Chondrocyte (in vitro differentiated cells): Measurements from ENCODE around the gene FBXL3. TPM values are rescaled to one million over a fixed set of nuclear protein-coding genes. Genes with fewer than 3 reads are reported as not detected.
"Not testable (repeated sequence)": the region's sequence is repeated elsewhere in the genome, so short reads cannot be mapped to it uniquely, and the experiment has no call there.

Experiments
- DNase-seq: peaks from one replicate; pipeline ENCODE4 v3.0.0; 2021; ENCODE audit warnings: mixed read lengths, low spot score
- H3K27ac Mint-ChIP-seq: one replicate; pipeline ENCODE4 v1.8.0; 2021; ENCODE audit warnings: mild to moderate bottlenecking, moderate library complexity, mixed read lengths; ENCODE audit not compliant: unreplicated experiment
- H3K27me3 Mint-ChIP-seq: 2 replicates; pipeline ENCODE4 v1.8.0; 2021; ENCODE audit warnings: low read depth, mixed read lengths
- H3K36me3 Mint-ChIP-seq: 2 replicates; pipeline ENCODE4 v1.8.0; 2021; ENCODE audit warnings: low read depth, mixed read lengths
- H3K4me1 Mint-ChIP-seq: 2 replicates; pipeline ENCODE4 v1.8.0; 2021; ENCODE audit warnings: low read depth, mild to moderate bottlenecking, mixed read lengths
- H3K4me3 Mint-ChIP-seq: one replicate; pipeline ENCODE4 v1.8.0; 2021; ENCODE audit warnings: mild to moderate bottlenecking, moderate library complexity, mixed read lengths; ENCODE audit not compliant: unreplicated experiment
- H3K9me3 Mint-ChIP-seq: 2 replicates; pipeline ENCODE4 v1.8.0; 2021; ENCODE audit warnings: low read depth, mixed read lengths
- CTCF ChIP-seq: fragments of 200-600 bp; sonication (generic); IDR thresholded peaks from 2 replicates; pipeline ENCODE4 v1.5.0; 2021; ENCODE audit warnings: antibody characterized with exemption, mild to moderate bottlenecking, moderate library complexity
- total RNA-seq: library from RNA; stranded (reverse); gene quantifications from 3 replicates; pipeline ENCODE4 v1.2.1, GENCODE V29; 2021

Gene FBXL3
- total RNA-seq, 1 donor from 2014 or later = 41.8 TPM

- Mint-ChIP-seq H3K27ac (no peak overlapping the region), H3K4me1 (peaks cover 14% of the 10 kb centered on the region), H3K27me3 (no peaks in the 10 kb centered on the region), H3K36me3 (peaks cover 21% of the 10 kb centered on the region), H3K4me3 (no peak overlapping the region), H3K9me3 (no peaks in the 10 kb centered on the region)
- no peak for TF ChIP-seq CTCF
- DNase-seq = no peak
Observed at GRCh38 chr13:77016251-77016812, 10.6 kb downstream of the FBXL3 start.

- Mint-ChIP-seq H3K27me3 (no peaks in the 10 kb centered on the region), H3K9me3 (no peaks in the 10 kb centered on the region), H3K4me1 (peaks cover 10% of the 10 kb centered on the region), H3K27ac (no peak overlapping the region), H3K36me3 (peaks cover 23% of the 10 kb centered on the region), H3K4me3 (no peak overlapping the region)
- DNase-seq = no peak
- TF ChIP-seq CTCF = no peak
Observed at GRCh38 chr13:77014906-77015685, 11.9 kb downstream of the FBXL3 start.

GRCh38 chr13:77013853-77014542 is 13.0 kb downstream of the FBXL3 start:
- DNase-seq = no peak
- no peak overlapping the region for H3K27ac Mint-ChIP-seq
- H3K4me3 Mint-ChIP-seq = no peak overlapping the region
- no peak for TF ChIP-seq CTCF
- H3K9me3 Mint-ChIP-seq = no peaks in the 10 kb centered on the region
- H3K36me3 Mint-ChIP-seq = peaks cover 28% of the 10 kb centered on the region
- no peaks in the 10 kb centered on the region for H3K27me3 Mint-ChIP-seq
- H3K4me1 Mint-ChIP-seq = peaks cover 8% of the 10 kb centered on the region

- not testable (repeated sequence) for H3K9me3 Mint-ChIP-seq, H3K4me3 Mint-ChIP-seq, DNase-seq, H3K27ac Mint-ChIP-seq, H3K4me1 Mint-ChIP-seq, H3K27me3 Mint-ChIP-seq
- H3K36me3 Mint-ChIP-seq = peaks cover 23% of the 10 kb centered on the region
Observed at GRCh38 chr13:77009719-77010118, 17.2 kb downstream of the FBXL3 start.

GRCh38 chr13:77009011-77009410 is 17.9 kb downstream of the FBXL3 start:
- H3K27ac Mint-ChIP-seq = no peak overlapping the region
- no peaks in the 10 kb centered on the region for H3K27me3 Mint-ChIP-seq
- H3K9me3 Mint-ChIP-seq = no peaks in the 10 kb centered on the region
- no peak overlapping the region for H3K4me3 Mint-ChIP-seq
- no peak for DNase-seq
- TF ChIP-seq CTCF = no peak
- H3K36me3 Mint-ChIP-seq = peaks cover 19% of the 10 kb centered on the region
- peaks cover 4% of the 10 kb centered on the region for H3K4me1 Mint-ChIP-seq

- not testable (repeated sequence) for H3K9me3 Mint-ChIP-seq, H3K27me3 Mint-ChIP-seq, H3K4me1 Mint-ChIP-seq, DNase-seq, H3K27ac Mint-ChIP-seq, H3K4me3 Mint-ChIP-seq
- H3K36me3 Mint-ChIP-seq = peaks cover 12% of the 10 kb centered on the region
Observed at GRCh38 chr13:77008337-77008736, 18.6 kb downstream of the FBXL3 start.
